ENCODE results near the gene MAP2.

DNA sequence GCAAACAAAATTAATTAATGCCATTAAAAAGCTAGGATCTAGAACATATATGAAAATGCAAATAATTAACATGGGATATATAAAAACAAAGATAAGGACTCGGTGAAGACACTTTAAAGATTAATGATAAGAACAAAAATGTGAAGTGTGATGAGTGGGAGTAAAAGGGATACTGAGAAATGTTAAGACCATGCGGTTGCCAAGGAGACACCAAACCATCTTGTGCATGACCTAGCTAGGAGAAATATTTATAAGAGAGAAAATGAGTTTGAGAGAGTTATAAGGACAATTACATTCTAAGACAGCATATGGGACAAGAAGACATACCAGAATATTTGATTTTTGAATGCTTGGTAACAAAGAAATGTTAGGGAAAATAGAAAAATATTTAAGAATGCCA lies 25.4 kb upstream of the MAP2 start:
- TF ChIP-seq, protein P1, sequence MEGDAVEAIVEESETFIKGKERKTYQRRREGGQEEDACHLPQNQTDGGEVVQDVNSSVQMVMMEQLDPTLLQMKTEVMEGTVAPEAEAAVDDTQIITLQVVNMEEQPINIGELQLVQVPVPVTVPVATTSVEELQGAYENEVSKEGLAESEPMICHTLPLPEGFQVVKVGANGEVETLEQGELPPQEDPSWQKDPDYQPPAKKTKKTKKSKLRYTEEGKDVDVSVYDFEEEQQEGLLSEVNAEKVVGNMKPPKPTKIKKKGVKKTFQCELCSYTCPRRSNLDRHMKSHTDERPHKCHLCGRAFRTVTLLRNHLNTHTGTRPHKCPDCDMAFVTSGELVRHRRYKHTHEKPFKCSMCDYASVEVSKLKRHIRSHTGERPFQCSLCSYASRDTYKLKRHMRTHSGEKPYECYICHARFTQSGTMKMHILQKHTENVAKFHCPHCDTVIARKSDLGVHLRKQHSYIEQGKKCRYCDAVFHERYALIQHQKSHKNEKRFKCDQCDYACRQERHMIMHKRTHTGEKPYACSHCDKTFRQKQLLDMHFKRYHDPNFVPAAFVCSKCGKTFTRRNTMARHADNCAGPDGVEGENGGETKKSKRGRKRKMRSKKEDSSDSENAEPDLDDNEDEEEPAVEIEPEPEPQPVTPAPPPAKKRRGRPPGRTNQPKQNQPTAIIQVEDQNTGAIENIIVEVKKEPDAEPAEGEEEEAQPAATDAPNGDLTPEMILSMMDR (IDR thresholded peaks at IDR 0.05) = no peak
- TF ChIP-seq EZH2 (IDR thresholded peaks at IDR 0.05; ENCODE audit: borderline replicate concordance, insufficient read depth, low read depth, low read length, poor library complexity, severe bottlenecking) = no peak

Data from B cell (primary cell).